Fibroblast of the aortic adventitia (primary cell): ENCODE results near the gene SVEP1. TPM values are rescaled to one million over a fixed set of nuclear protein-coding genes. Genes with fewer than 3 reads are reported as not detected.
A peak's percentile ranks its signal among the peaks of the same experiment; 100 is the strongest.

Source experiments
- DNase-seq: peaks from one replicate; pipeline ENCODE4 v3.0.0-alpha.2; 2010; ENCODE audit warnings: low read depth
- H3K4me3 ChIP-seq: 2 replicates; pipeline ENCODE4 v1.5.1; 2011; ENCODE audit warnings: low read depth, mild to moderate bottlenecking, control low read depth, low read length, moderate library complexity
- CTCF ChIP-seq: IDR thresholded peaks from 2 replicates; pipeline ENCODE4 v1.5.1; 2011; ENCODE audit warnings: mild to moderate bottlenecking, low read length, control low read depth, inconsistent platforms; ENCODE audit not compliant: insufficient read depth
- total RNA-seq: library from RNA; depleted of rRNA; stranded (reverse); fragments of >200 nt; gene quantifications from 2 replicates; pipeline ENCODE4 v1.2.3, GENCODE V29; 2012; ENCODE audit warnings: low replicate concordance

Gene SVEP1
- total RNA-seq, 1 donor, result 50.2 TPM

GRCh38 chr9:110599468-110599867 is 19.9 kb upstream of the SVEP1 start:
- no peak for DNase-seq
- no peak for TF ChIP-seq CTCF
- no peak overlapping the region for H3K4me3 ChIP-seq

GRCh38 chr9:110592044-110592830 is 12.7 kb upstream of the SVEP1 start:
- TF ChIP-seq CTCF, result no peak
- H3K4me3 ChIP-seq, result no peak overlapping the region
- no peak for DNase-seq

DNA sequence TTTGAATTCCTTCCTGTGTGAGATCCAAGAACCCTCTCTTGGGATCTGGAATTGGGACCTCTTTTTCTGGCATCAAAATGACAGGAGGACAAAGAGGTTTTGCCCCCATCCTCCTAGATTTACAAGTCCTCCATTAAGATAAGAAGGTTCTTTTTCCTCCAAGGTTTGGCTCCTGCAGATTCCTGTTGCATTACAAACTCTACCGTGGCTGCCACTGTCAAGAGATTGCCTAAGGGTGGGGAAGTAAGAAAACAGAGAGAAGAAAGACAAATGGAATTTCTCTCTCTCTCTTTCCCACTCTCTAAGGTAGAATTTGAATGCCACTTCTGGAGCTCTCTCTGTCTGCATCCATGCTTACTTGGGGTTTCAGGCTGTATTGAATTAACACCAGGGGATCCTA is 12.0 kb upstream of the SVEP1 start:
- no peak overlapping the region for H3K4me3 ChIP-seq
- no peak for TF ChIP-seq CTCF
- DNase-seq, result peak; percentile 56

GRCh38 chr9:110590816-110591215 is 11.3 kb upstream of the SVEP1 start:
- H3K4me3 ChIP-seq, result no peak overlapping the region
- TF ChIP-seq CTCF, result no peak
- no peak for DNase-seq

- no peak overlapping the region for H3K4me3 ChIP-seq
- TF ChIP-seq CTCF, result no peak
- DNase-seq, result no peak
Observed at GRCh38 chr9:110588296-110588695, 8.8 kb upstream of the SVEP1 start.

DNA sequence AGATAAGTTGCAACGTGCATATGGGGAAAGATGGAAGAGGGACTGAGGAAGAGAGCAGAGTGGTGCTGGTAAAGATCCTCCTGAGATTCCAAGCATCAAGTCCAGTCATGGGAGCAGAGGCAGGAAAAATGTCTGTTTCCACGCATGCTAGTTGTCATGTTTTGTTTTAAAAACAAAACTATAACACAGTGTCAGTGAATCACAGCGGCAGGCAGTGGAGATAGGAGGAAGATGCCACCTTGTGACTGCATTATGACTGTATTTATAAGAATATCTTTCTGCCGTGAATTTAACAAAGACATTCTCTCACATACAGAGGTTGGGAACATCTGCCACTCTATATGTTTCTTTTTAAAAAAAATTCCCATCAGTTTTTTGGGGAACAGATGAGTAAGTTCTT is 3.7 kb upstream of the SVEP1 start:
- no peak overlapping the region for H3K4me3 ChIP-seq
- DNase-seq, result peak; percentile 68
- TF ChIP-seq CTCF, result peak; percentile 14

DNA sequence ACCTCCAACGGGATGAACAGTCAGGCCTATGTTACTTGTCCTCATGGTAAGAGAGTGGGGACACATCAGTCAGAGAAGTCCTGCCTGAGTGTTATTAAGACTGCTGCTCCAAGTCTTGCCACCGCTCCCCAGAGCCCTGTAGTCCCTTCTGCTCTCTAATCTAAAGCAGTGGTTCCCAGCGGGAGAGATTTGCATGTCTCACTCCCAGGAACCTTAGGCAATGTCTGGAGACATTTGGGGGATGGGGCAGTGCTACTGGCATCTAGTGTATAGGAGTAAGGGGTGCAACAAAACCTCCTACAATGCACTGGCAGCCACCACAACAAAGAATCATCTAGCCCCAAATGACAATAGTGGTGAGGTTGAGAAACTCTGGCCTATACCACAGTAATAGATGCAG is 2.6 kb upstream of the SVEP1 start:
- no peak for TF ChIP-seq CTCF
- no peak overlapping the region for H3K4me3 ChIP-seq
- no peak for DNase-seq
